ENCODE results near the gene AMN1.
"Not testable (repeated sequence)": the region's sequence is repeated elsewhere in the genome, so short reads cannot be mapped to it uniquely, and the experiment has no call there.

The AMN1 gene

GRCh38 chr12:31716998-31717397 is 11.8 kb downstream of the AMN1 start:
- not testable (repeated sequence) for H3K9me3 ChIP-seq (ENCODE audit: control insufficient read depth, insufficient read depth, low read length); H3K4me1 ChIP-seq (ENCODE audit: control insufficient read depth, insufficient read depth, low read length); H3K4me3 ChIP-seq (ENCODE audit: low read length); DNase-seq (ENCODE audit: low read depth, low spot score); H3K27me3 ChIP-seq (ENCODE audit: control insufficient read depth, insufficient read depth, low read length); H3K27ac ChIP-seq (ENCODE audit: low read length); H3K36me3 ChIP-seq (ENCODE audit: control insufficient read depth, insufficient read depth, low read length)
- WGBS (ENCODE audit: insufficient coverage, insufficient read length), result no CpG with 5 or more reads among the region's 4 CpGs

- no peak overlapping the region for H3K4me3 ChIP-seq (ENCODE audit: low read length)
- no peaks in the 10 kb centered on the region for H3K36me3 ChIP-seq (ENCODE audit: control insufficient read depth, insufficient read depth, low read length)
- no peak for DNase-seq (ENCODE audit: low read depth, low spot score)
- H3K9me3 ChIP-seq (ENCODE audit: control insufficient read depth, insufficient read depth, low read length), result no peaks in the 10 kb centered on the region
- H3K4me1 ChIP-seq (ENCODE audit: control insufficient read depth, insufficient read depth, low read length), result peaks cover 3% of the 10 kb centered on the region; the same call in 1 of the 2 replicates
- H3K27ac ChIP-seq (ENCODE audit: low read length), result no peak overlapping the region
- WGBS (ENCODE audit: insufficient coverage, insufficient read length), result no CpG with 5 or more reads among the region's 5 CpGs
- H3K27me3 ChIP-seq (ENCODE audit: control insufficient read depth, insufficient read depth, low read length), result no peaks in the 10 kb centered on the region
Measured at GRCh38 chr12:31715283-31715825, 13.5 kb downstream of the AMN1 start.

GRCh38 chr12:31714406-31715271 is 14.2 kb downstream of the AMN1 start:
- no peak overlapping the region for H3K4me3 ChIP-seq (ENCODE audit: low read length)
- H3K27me3 ChIP-seq (ENCODE audit: control insufficient read depth, insufficient read depth, low read length), result no peaks in the 10 kb centered on the region
- no peaks in the 10 kb centered on the region for H3K36me3 ChIP-seq (ENCODE audit: control insufficient read depth, insufficient read depth, low read length)
- no peak overlapping the region for H3K27ac ChIP-seq (ENCODE audit: low read length)
- no CpG with 5 or more reads among the region's 3 CpGs for WGBS (ENCODE audit: insufficient coverage, insufficient read length)
- no peaks in the 10 kb centered on the region for H3K9me3 ChIP-seq (ENCODE audit: control insufficient read depth, insufficient read depth, low read length)
- DNase-seq (ENCODE audit: low read depth, low spot score), result no peak
- H3K4me1 ChIP-seq (ENCODE audit: control insufficient read depth, insufficient read depth, low read length), result peaks cover 3% of the 10 kb centered on the region; the same call in 1 of the 2 replicates

- Histone ChIP-seq H3K4me3 (ENCODE audit: low read length) (no peak overlapping the region), H3K9me3 (ENCODE audit: control insufficient read depth, insufficient read depth, low read length) (no peaks in the 10 kb centered on the region), H3K27me3 (ENCODE audit: control insufficient read depth, insufficient read depth, low read length) (no peaks in the 10 kb centered on the region), H3K4me1 (ENCODE audit: control insufficient read depth, insufficient read depth, low read length) (no peaks in the 10 kb centered on the region), H3K27ac (ENCODE audit: low read length) (no peak overlapping the region), H3K36me3 (ENCODE audit: control insufficient read depth, insufficient read depth, low read length) (no peaks in the 10 kb centered on the region)
- WGBS (ENCODE audit: insufficient coverage, insufficient read length), result no CpG with 5 or more reads among the region's 5 CpGs
- DNase-seq (ENCODE audit: low read depth, low spot score), result no peak
Measured at GRCh38 chr12:31712877-31713276, 15.9 kb downstream of the AMN1 start.

- Histone ChIP-seq H3K36me3 (ENCODE audit: control insufficient read depth, insufficient read depth, low read length) (no peaks in the 10 kb centered on the region), H3K9me3 (ENCODE audit: control insufficient read depth, insufficient read depth, low read length) (no peaks in the 10 kb centered on the region), H3K4me3 (ENCODE audit: low read length) (no peak overlapping the region), H3K27ac (ENCODE audit: low read length) (no peak overlapping the region), H3K27me3 (ENCODE audit: control insufficient read depth, insufficient read depth, low read length) (no peaks in the 10 kb centered on the region), H3K4me1 (ENCODE audit: control insufficient read depth, insufficient read depth, low read length) (no peaks in the 10 kb centered on the region)
- no peak for DNase-seq (ENCODE audit: low read depth, low spot score)
- no CpG with 5 or more reads among the region's 3 CpGs for WGBS (ENCODE audit: insufficient coverage, insufficient read length)
Measured at GRCh38 chr12:31710021-31710818, 18.6 kb downstream of the AMN1 start.

GRCh38 chr12:31708118-31708517 is 20.7 kb downstream of the AMN1 start:
- no CpG with 5 or more reads among the region's 7 CpGs for WGBS (ENCODE audit: insufficient coverage, insufficient read length)
- DNase-seq (ENCODE audit: low read depth, low spot score); H3K4me1 ChIP-seq (ENCODE audit: control insufficient read depth, insufficient read depth, low read length); H3K9me3 ChIP-seq (ENCODE audit: control insufficient read depth, insufficient read depth, low read length); H3K36me3 ChIP-seq (ENCODE audit: control insufficient read depth, insufficient read depth, low read length); H3K27me3 ChIP-seq (ENCODE audit: control insufficient read depth, insufficient read depth, low read length); H3K4me3 ChIP-seq (ENCODE audit: low read length); H3K27ac ChIP-seq (ENCODE audit: low read length): not testable (repeated sequence)

- Histone ChIP-seq H3K27me3 (ENCODE audit: control insufficient read depth, insufficient read depth, low read length) (no peaks in the 10 kb centered on the region), H3K4me3 (ENCODE audit: low read length) (no peak overlapping the region), H3K4me1 (ENCODE audit: control insufficient read depth, insufficient read depth, low read length) (no peaks in the 10 kb centered on the region), H3K9me3 (ENCODE audit: control insufficient read depth, insufficient read depth, low read length) (no peaks in the 10 kb centered on the region), H3K27ac (ENCODE audit: low read length) (no peak overlapping the region), H3K36me3 (ENCODE audit: control insufficient read depth, insufficient read depth, low read length) (no peaks in the 10 kb centered on the region)
- DNase-seq (ENCODE audit: low read depth, low spot score), result no peak
- no CpG with 5 or more reads among the region's 2 CpGs for WGBS (ENCODE audit: insufficient coverage, insufficient read length)
Measured at GRCh38 chr12:31705621-31706020, 23.2 kb downstream of the AMN1 start.

- no peaks in the 10 kb centered on the region for H3K27me3 ChIP-seq (ENCODE audit: control insufficient read depth, insufficient read depth, low read length)
- peak; percentile 16 for DNase-seq (ENCODE audit: low read depth, low spot score)
Measured at GRCh38 chr12:31702047-31702446, 26.8 kb downstream of the AMN1 start.

GRCh38 chr12:31689921-31690320 is 38.9 kb downstream of the AMN1 start:
- not testable (repeated sequence) for DNase-seq (ENCODE audit: low read depth, low spot score); H3K4me1 ChIP-seq (ENCODE audit: control insufficient read depth, insufficient read depth, low read length); H3K4me3 ChIP-seq (ENCODE audit: low read length); H3K27ac ChIP-seq (ENCODE audit: low read length); H3K27me3 ChIP-seq (ENCODE audit: control insufficient read depth, insufficient read depth, low read length); H3K9me3 ChIP-seq (ENCODE audit: control insufficient read depth, insufficient read depth, low read length); H3K36me3 ChIP-seq (ENCODE audit: control insufficient read depth, insufficient read depth, low read length)
- WGBS (ENCODE audit: insufficient coverage, insufficient read length), result no CpG with 5 or more reads among the region's 3 CpGs

More at GRCh38 chr12:31702047-31702446, 26.8 kb downstream of the AMN1 start:
- Histone ChIP-seq H3K27ac (ENCODE audit: low read length) (no peak overlapping the region), H3K4me1 (ENCODE audit: control insufficient read depth, insufficient read depth, low read length) (no peaks in the 10 kb centered on the region), H3K36me3 (ENCODE audit: control insufficient read depth, insufficient read depth, low read length) (no peaks in the 10 kb centered on the region), H3K4me3 (ENCODE audit: low read length) (no peak overlapping the region), H3K9me3 (ENCODE audit: control insufficient read depth, insufficient read depth, low read length) (no peaks in the 10 kb centered on the region)

GRCh38 chr12:31687101-31687527 is 41.7 kb downstream of the AMN1 start:
- Histone ChIP-seq H3K27ac (ENCODE audit: low read length) (no peak overlapping the region), H3K4me1 (ENCODE audit: control insufficient read depth, insufficient read depth, low read length) (no peaks in the 10 kb centered on the region), H3K36me3 (ENCODE audit: control insufficient read depth, insufficient read depth, low read length) (no peaks in the 10 kb centered on the region), H3K4me3 (ENCODE audit: low read length) (no peak overlapping the region), H3K27me3 (ENCODE audit: control insufficient read depth, insufficient read depth, low read length) (no peaks in the 10 kb centered on the region), H3K9me3 (ENCODE audit: control insufficient read depth, insufficient read depth, low read length) (no peaks in the 10 kb centered on the region)
- no peak for DNase-seq (ENCODE audit: low read depth, low spot score)
- no CpG with 5 or more reads among the region's 3 CpGs for WGBS (ENCODE audit: insufficient coverage, insufficient read length)

All from iPS DF 6.9 (cell line).